IMR-90 (cell line): ENCODE data around the gene SLC26A1. TPM values are rescaled to one million over a fixed set of nuclear protein-coding genes. Genes with fewer than 3 reads are reported as not detected.

Experiments
- ATAC-seq: fragments of 200-7000 bp; cut with Tn5 transposase; 2 replicates; pipeline ENCODE4 v1.9.1; 2020; ENCODE audit warnings: low read depth, mild to moderate bottlenecking, moderate library complexity
- BruUV-seq: library from RNA; stranded (reverse); fragments of 400-500 nt; replicated peaks from 2 replicates; lab custom pipeline; 2021; lab: Mats Ljungman, UMichigan
- CTCF ChIA-PET: fragments of 300-600 bp; formaldehyde crosslinking; extraction: SDS; loops from one replicate; lab custom pipeline; 2021; ENCODE audit warnings: antibody characterized with exemption; lab: Yijun Ruan, JAX
- POLR2A ChIA-PET: fragments of 300-600 bp; sonication (Branson Sonifier 250); formaldehyde crosslinking; loops from one replicate; lab custom pipeline; 2022; ENCODE audit warnings: antibody characterized with exemption; ENCODE audit not compliant: unreplicated experiment; lab: Charles Lee
- DNase-seq: peaks from one replicate; pipeline ENCODE4 v3.0.0; 2013
- H2AFZ ChIP-seq: replicated peaks from 2 replicates; pipeline ENCODE3; 2013; ENCODE audit warnings: low read length, mild to moderate bottlenecking; ENCODE audit not compliant: poor library complexity
- H2AK5ac ChIP-seq: 2 replicates; pipeline ENCODE4 v1.6.1; 2013; ENCODE audit warnings: low read depth, low read length, inconsistent platforms
- H2AK9ac ChIP-seq: replicated peaks from 2 replicates; pipeline ENCODE3; 2013; ENCODE audit warnings: mild to moderate bottlenecking, low read depth, low read length, moderate library complexity; ENCODE audit not compliant: poor library complexity
- H2BK120ac ChIP-seq: 2 replicates; pipeline ENCODE4 v1.6.1; 2013; ENCODE audit warnings: low read depth, low read length, inconsistent platforms
- H2BK15ac ChIP-seq: 3 replicates; pipeline ENCODE4 v1.6.1; 2013; ENCODE audit warnings: low read depth, low read length, inconsistent platforms
- H2BK20ac ChIP-seq: 2 replicates; pipeline ENCODE4 v1.6.1; 2013; ENCODE audit warnings: low read depth, mild to moderate bottlenecking, inconsistent platforms, low read length, moderate library complexity
- H2BK5ac ChIP-seq: 2 replicates; pipeline ENCODE4 v1.6.1; 2013; ENCODE audit warnings: mild to moderate bottlenecking, low read depth, low read length, inconsistent platforms; ENCODE audit not compliant: poor library complexity, severe bottlenecking
- H3K14ac ChIP-seq: replicated peaks from 2 replicates; pipeline ENCODE4 v1.6.1; 2013; ENCODE audit warnings: low read depth, low read length, inconsistent platforms
- H3K18ac ChIP-seq: 2 replicates; pipeline ENCODE4 v1.6.1; 2013; ENCODE audit warnings: low read depth, low read length, control low read depth
- H3K23ac ChIP-seq: 2 replicates; pipeline ENCODE4 v1.6.1; 2013; ENCODE audit warnings: low read depth, low read length, inconsistent platforms
- H3K27ac ChIP-seq: 2 replicates; pipeline ENCODE4 v1.5.1; 2013; ENCODE audit warnings: mild to moderate bottlenecking, control low read depth, low read length; ENCODE audit not compliant: insufficient read depth
- H3K27me3 ChIP-seq: 2 replicates; pipeline ENCODE4 v1.6.1; 2013; ENCODE audit warnings: low read length; ENCODE audit not compliant: control insufficient read depth, insufficient read depth
- H3K36me3 ChIP-seq: 2 replicates; pipeline ENCODE4 v1.6.1; 2013; ENCODE audit warnings: low read length, mixed read lengths; ENCODE audit not compliant: control insufficient read depth, insufficient read depth
- H3K4ac ChIP-seq: 2 replicates; pipeline ENCODE4 v1.6.1; 2013; ENCODE audit warnings: low read depth, low read length, inconsistent platforms
- H3K4me1 ChIP-seq: 2 replicates; pipeline ENCODE4 v1.6.1; 2013; ENCODE audit warnings: low read length, mixed read lengths; ENCODE audit not compliant: control insufficient read depth, insufficient read depth
- H3K4me2 ChIP-seq: 2 replicates; pipeline ENCODE4 v1.6.1; 2013; ENCODE audit warnings: low read depth, mild to moderate bottlenecking, control low read depth, low read length, moderate library complexity
- H3K4me3 ChIP-seq: 2 replicates; pipeline ENCODE4 v1.5.1; 2013; ENCODE audit warnings: low read depth, mild to moderate bottlenecking, control low read depth, low read length, moderate library complexity; ENCODE audit not compliant: insufficient read depth
- H3K56ac ChIP-seq: 2 replicates; pipeline ENCODE4 v1.6.1; 2013; ENCODE audit warnings: low read length, inconsistent platforms; ENCODE audit not compliant: insufficient read depth; ENCODE audit errors: extremely low read depth
- H3K79me1 ChIP-seq, 2 experiments: 2 replicates each; pipeline ENCODE4 v1.6.1; 2013; ENCODE audit warnings: low read length in 2 of 2, inconsistent platforms in 1 of 2, low read depth in 1 of 2
- H3K9ac ChIP-seq: 2 replicates; pipeline ENCODE4 v1.6.1; 2013; ENCODE audit warnings: low read depth, low read length, control low read depth
- H3K9me1 ChIP-seq: 2 replicates; pipeline ENCODE4 v1.6.1; 2013; ENCODE audit warnings: low read length, inconsistent platforms; ENCODE audit not compliant: insufficient read depth
- H3K9me3 ChIP-seq: 2 replicates; pipeline ENCODE4 v1.6.1; 2013; ENCODE audit warnings: low read length; ENCODE audit not compliant: control insufficient read depth, insufficient read depth
- H4K20me1 ChIP-seq: 2 replicates; pipeline ENCODE4 v1.6.1; 2013; ENCODE audit warnings: low read length, inconsistent platforms; ENCODE audit not compliant: insufficient read depth
- H4K5ac ChIP-seq: 2 replicates; pipeline ENCODE4 v1.6.1; 2013; ENCODE audit warnings: mild to moderate bottlenecking, low read depth, low read length, control low read depth
- H4K8ac ChIP-seq, 2 experiments: 2 replicates each; pipeline ENCODE4 v1.6.1; 2013; ENCODE audit warnings: low read depth in 2 of 2, low read length in 2 of 2, control low read depth in 1 of 2, inconsistent platforms in 1 of 2
- H4K91ac ChIP-seq: 2 replicates; pipeline ENCODE4 v1.6.1; 2013; ENCODE audit warnings: low read depth, low read length, inconsistent platforms; ENCODE audit not compliant: insufficient read depth
- BHLHE40 ChIP-seq: fragments of 150-350 bp; IDR thresholded peaks from 2 replicates; pipeline ENCODE4 v1.6.1; 2016; ENCODE audit warnings: mild to moderate bottlenecking, low read depth, low read length
- CHD1 ChIP-seq: IDR thresholded peaks from 2 replicates; pipeline ENCODE4 v1.6.1; 2012; ENCODE audit warnings: low read depth, low read length, improper control_type of control experiment
- FOS ChIP-seq: fragments of 150-350 bp; IDR thresholded peaks from 2 replicates; pipeline ENCODE4 v1.6.1; 2016; ENCODE audit warnings: low read depth, low read length
- USF2 ChIP-seq: fragments of 150-350 bp; IDR thresholded peaks from 2 replicates; pipeline ENCODE4 v1.6.1; 2017; ENCODE audit warnings: mild to moderate bottlenecking, antibody characterized with exemption, low read length, low read depth
- WGBS, 2 experiments: methylation state at CpG; one replicate each; pipeline versions ENCODE4 v1.1.5 to v1.1.7; 2013; ENCODE audit warnings: missing lambda C conversion rate in 2 of 2; ENCODE audit not compliant: insufficient read length in 1 of 2; ENCODE audit errors: extremely low coverage in 2 of 2; 5-methylcytosine and 5-hydroxymethylcytosine counted together
- dilution Hi-C: fragments of 300-500 bp; cut with HindIII; formaldehyde crosslinking; loops from one replicate; pipeline ENCODE4 v1.14.3; 2018; ENCODE audit warnings: low sequenced_read_pairs; ENCODE audit not compliant: unreplicated experiment
- in situ Hi-C: fragments of 300-500 bp; cut with MboI; formaldehyde crosslinking; loops from 3 replicates; pipeline ENCODE4 v1.14.3; 2019; ENCODE audit warnings: low sequenced_read_pairs, inconsistent platforms, mixed read lengths
- intact Hi-C: fragments of 100-400 bp; cut with micrococcal nuclease; formaldehyde crosslinking; loops from 2 replicates; pipeline ENCODE4 v1.10.0; 2022
- polyA plus RNA-seq, 3 experiments: library from polyadenylated mRNA; depleted of rRNA; stranded (reverse); fragments of >200 nt; gene quantifications; 2 replicates each; pipeline ENCODE4 v1.2.3, GENCODE V29; 2012; ENCODE audit warnings: low replicate concordance in 1 of 3
- total RNA-seq: library from RNA; depleted of rRNA; stranded (reverse); fragments of >200 nt; gene quantifications from 2 replicates; pipeline ENCODE4 v1.2.3, GENCODE V29; 2012

The SLC26A1 gene
- total and polyA plus RNA-seq, 2 of the 4 experiments (the other 2 are of a cell fraction): 0.09 TPM; not detected in 1

- no peak overlapping the region for H3K9ac ChIP-seq
Measured at GRCh38 chr4:1023895-1024740, 30.9 kb upstream of the SLC26A1 start.

More at GRCh38 chr4:1023895-1024740, 30.9 kb upstream of the SLC26A1 start:
- Histone ChIP-seq H2BK15ac (no peak overlapping the region), H3K9me3 (no peaks in the 10 kb centered on the region), H3K14ac (no peak overlapping the region), H3K9me1 (peaks cover 11% of the 10 kb centered on the region), H2BK120ac (no peak overlapping the region), H3K4ac (no peak overlapping the region), H3K27ac (no peak overlapping the region), H3K18ac (no peak overlapping the region), H3K36me3 (peaks cover 23% of the 10 kb centered on the region), H2BK20ac (no peak overlapping the region), H4K20me1 (peaks cover 13% of the 10 kb centered on the region), H3K4me1 (peaks cover 4% of the 10 kb centered on the region; the same call in 1 of the 2 replicates), H3K4me3 (no peak overlapping the region), H4K91ac (no peak overlapping the region), H2AFZ (no peak overlapping the region), H3K56ac (no peak overlapping the region), H4K8ac (no peak overlapping the region), H4K5ac (no peak overlapping the region), H3K4me2 (no peak overlapping the region), H2AK5ac (no peak overlapping the region), H3K79me1 (no peaks in the 10 kb centered on the region; a peak in 1 of 4 replicates), H2BK5ac (no peak overlapping the region), H3K27me3 (no peaks in the 10 kb centered on the region), H3K23ac (no peak overlapping the region), H2AK9ac (no peak overlapping the region)
- no peak for ATAC-seq
- intact Hi-C loops (no loop called here), dilution Hi-C loops (no loop called here), in situ Hi-C loops (no loop called here)
- no peak for DNase-seq
- BruUV-seq: no TSS peak
- CTCF ChIA-PET: no interaction called here
- TF ChIP-seq CHD1: no peak
- no peak for TF ChIP-seq BHLHE40
- TF ChIP-seq FOS: no peak
- no peak for TF ChIP-seq USF2
- 97% methylated on average over 48 of the region's 83 CpGs; no CpG with 5 or more reads in 1 of the 2 experiments for WGBS, 2 experiments
- POLR2A ChIA-PET: no interaction called here
